ENCODE results near the gene VPS45. TPM values are rescaled to one million over a fixed set of nuclear protein-coding genes. Genes with fewer than 3 reads are reported as not detected.

Gene VPS45
- total RNA-seq, 4 donors from 2014 or later = 16.1 to 47.5 (median 34.7) TPM

GRCh38 chr1:150109586-150109985, 42.0 kb downstream of the VPS45 start:
- peak overlapping the region in 2 of 4 donors; percentile 37 for H3K27ac ChIP-seq
- in situ Hi-C loops (cut with MboI; ENCODE audit: low pct_ligation_motif_present in 1 of 4, low pct_unique_long_range_greater_than_20kb in 1 of 4, low sequenced_read_pairs in 3 of 4) = no loop called here

GRCh38 chr1:150110116-150110515, 42.5 kb downstream of the VPS45 start:
- 75 to 79% methylated on average over 2 of the region's 2 CpGs for WGBS, 2 donors (ENCODE audit: low coverage in 1 of 2)
- peaks cover 0 to 8% (median 0%) of the 10 kb centered on the region in 4 donors for H3K36me3 ChIP-seq
- intact Hi-C loops (cut with DNase I; ENCODE audit: low total_unique reads) = no loop called here
- H3K4me1 ChIP-seq = peaks cover 0 to 5% (median 0%) of the 10 kb centered on the region in 4 donors
- no peaks in the 10 kb centered on the region for H3K27me3 ChIP-seq
- TF ChIP-seq EP300 (IDR thresholded peaks at IDR 0.05; ENCODE audit: low read depth) (no peak), CTCF (IDR thresholded peaks at IDR 0.05) (no peak), POLR2AphosphoS5 (IDR thresholded peaks at IDR 0.05) (no peak), POLR2A (IDR thresholded peaks at IDR 0.05) (no peak)
- in situ Hi-C loops (cut with MboI; ENCODE audit: low pct_ligation_motif_present in 1 of 4, low pct_unique_long_range_greater_than_20kb in 1 of 4, low sequenced_read_pairs in 3 of 4) = no loop called here
- no peak overlapping the region for H3K4me3 ChIP-seq
- peak overlapping the region in 3 of 4 donors; percentile 16 to 37 (median 37) for H3K27ac ChIP-seq
- DNase-seq = no peak
- no peaks in the 10 kb centered on the region for H3K9me3 ChIP-seq

More at GRCh38 chr1:150109586-150109985, 42.0 kb downstream of the VPS45 start:
- WGBS, 2 donors (ENCODE audit: low coverage in 1 of 2) = 66 to 86% methylated on average over 3 of the region's 3 CpGs
- H3K4me1 ChIP-seq = peaks cover 0 to 5% (median 0%) of the 10 kb centered on the region in 4 donors
- no peak overlapping the region for H3K4me3 ChIP-seq
- intact Hi-C loops (cut with DNase I; ENCODE audit: low total_unique reads) = no loop called here
- no peak for DNase-seq
- no peaks in the 10 kb centered on the region for H3K27me3 ChIP-seq
- H3K36me3 ChIP-seq = peaks cover 0 to 8% (median 0%) of the 10 kb centered on the region in 4 donors
- TF ChIP-seq POLR2A (IDR thresholded peaks at IDR 0.05) (no peak), EP300 (IDR thresholded peaks at IDR 0.05; ENCODE audit: low read depth) (no peak), CTCF (IDR thresholded peaks at IDR 0.05) (no peak), POLR2AphosphoS5 (IDR thresholded peaks at IDR 0.05) (no peak)
- no peaks in the 10 kb centered on the region for H3K9me3 ChIP-seq

DNA sequence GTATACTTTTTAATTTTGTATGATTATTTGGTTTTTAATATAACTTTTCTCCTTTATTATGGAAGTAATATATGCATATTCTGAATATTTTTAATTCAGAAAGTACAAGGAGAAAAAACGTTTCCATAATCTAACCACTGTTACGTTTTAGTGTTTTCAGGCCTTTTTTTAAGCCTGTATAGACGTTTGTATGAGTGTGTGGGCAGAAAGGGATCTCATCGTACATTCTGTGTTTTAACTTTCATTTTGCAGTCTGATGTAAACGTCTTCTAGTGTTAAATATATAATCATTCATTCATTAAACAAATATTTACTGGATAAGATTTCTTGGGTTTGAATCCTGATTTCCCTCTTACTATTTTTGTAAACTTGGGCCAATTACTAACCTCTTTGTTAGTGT, 44.1 kb downstream of the VPS45 start:
- Histone ChIP-seq H3K36me3 (peaks cover 0 to 12% (median 0%) of the 10 kb centered on the region in 4 donors), H3K27ac (peak overlapping the region in 1 of 4 donors; percentile 37), H3K4me3 (no peak overlapping the region), H3K9me3 (no peaks in the 10 kb centered on the region), H3K27me3 (no peaks in the 10 kb centered on the region), H3K4me1 (peaks cover 0 to 5% (median 0%) of the 10 kb centered on the region in 4 donors)
- intact Hi-C loops (cut with DNase I; ENCODE audit: low total_unique reads) = no loop called here
- in situ Hi-C loops (cut with MboI; ENCODE audit: low pct_ligation_motif_present in 1 of 4, low pct_unique_long_range_greater_than_20kb in 1 of 4, low sequenced_read_pairs in 3 of 4) = no loop called here
- no peak for TF ChIP-seq CTCF (IDR thresholded peaks at IDR 0.05)
- TF ChIP-seq POLR2A (IDR thresholded peaks at IDR 0.05) = no peak
- TF ChIP-seq POLR2AphosphoS5 (IDR thresholded peaks at IDR 0.05) = no peak
- TF ChIP-seq EP300 (IDR thresholded peaks at IDR 0.05; ENCODE audit: low read depth) = no peak
- no peak for DNase-seq
- WGBS, 2 donors (ENCODE audit: low coverage in 1 of 2) = 65 to 66% methylated on average over 5 of the region's 5 CpGs

GRCh38 chr1:150115121-150115520, 47.5 kb downstream of the VPS45 start:
- intact Hi-C loops (cut with DNase I; ENCODE audit: low total_unique reads) = no loop called here
- H3K27ac ChIP-seq = no peak overlapping the region
- no peaks in the 10 kb centered on the region for H3K9me3 ChIP-seq
- no peaks in the 10 kb centered on the region for H3K27me3 ChIP-seq
- H3K36me3 ChIP-seq = peaks cover 0 to 12% (median 0%) of the 10 kb centered on the region in 4 donors
- H3K4me1 ChIP-seq = no peaks in the 10 kb centered on the region
- TF ChIP-seq CTCF (IDR thresholded peaks at IDR 0.05) = no peak
- TF ChIP-seq POLR2AphosphoS5 (IDR thresholded peaks at IDR 0.05) = no peak
- TF ChIP-seq EP300 (IDR thresholded peaks at IDR 0.05; ENCODE audit: low read depth) = no peak
- TF ChIP-seq POLR2A (IDR thresholded peaks at IDR 0.05) = no peak
- WGBS, 2 donors (ENCODE audit: low coverage in 1 of 2) = 100% methylated on average over 1 of the region's 1 CpG
- H3K4me3 ChIP-seq = no peak overlapping the region
- in situ Hi-C loops (cut with MboI; ENCODE audit: low pct_ligation_motif_present in 1 of 4, low pct_unique_long_range_greater_than_20kb in 1 of 4, low sequenced_read_pairs in 3 of 4) = no loop called here
- no peak for DNase-seq

All from transverse colon (tissue), 4 donors.